ENCODE data around the gene GPANK1.
"Not testable (repeated sequence)": the region's sequence is repeated elsewhere in the genome, so short reads cannot be mapped to it uniquely, and the experiment has no call there.

GRCh38 chr6:31709157-31709556 lies 44.4 kb upstream of the GPANK1 start:
- not testable (repeated sequence) for TF ChIP-seq POLR2A (IDR thresholded peaks at IDR 0.05; ENCODE audit: low read depth, low read length); CTCF (conservative IDR thresholded peaks at IDR 0.05; ENCODE audit: low read depth, low read length); RCOR1 (IDR thresholded peaks at IDR 0.05; ENCODE audit: insufficient replicate concordance, low read length); NFE2L2 (IDR thresholded peaks at IDR 0.05; ENCODE audit: low read depth, low read length); BHLHE40 (IDR thresholded peaks at IDR 0.05; ENCODE audit: low read depth, low read length); CHD1 (IDR thresholded peaks at IDR 0.05; ENCODE audit: low read depth, low read length)
- TF ChIP-seq, protein P1, sequence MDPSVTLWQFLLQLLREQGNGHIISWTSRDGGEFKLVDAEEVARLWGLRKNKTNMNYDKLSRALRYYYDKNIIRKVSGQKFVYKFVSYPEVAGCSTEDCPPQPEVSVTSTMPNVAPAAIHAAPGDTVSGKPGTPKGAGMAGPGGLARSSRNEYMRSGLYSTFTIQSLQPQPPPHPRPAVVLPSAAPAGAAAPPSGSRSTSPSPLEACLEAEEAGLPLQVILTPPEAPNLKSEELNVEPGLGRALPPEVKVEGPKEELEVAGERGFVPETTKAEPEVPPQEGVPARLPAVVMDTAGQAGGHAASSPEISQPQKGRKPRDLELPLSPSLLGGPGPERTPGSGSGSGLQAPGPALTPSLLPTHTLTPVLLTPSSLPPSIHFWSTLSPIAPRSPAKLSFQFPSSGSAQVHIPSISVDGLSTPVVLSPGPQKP (IDR thresholded peaks at IDR 0.05; ENCODE audit: borderline replicate concordance, low read depth, low read length): not testable (repeated sequence)

Measured in IMR-90 (cell line).